GM08714 (cell line): ENCODE results near the gene DIAPH3.
A peak's percentile ranks its signal among the peaks of the same experiment; 100 is the strongest.
"Not testable (repeated sequence)": the region's sequence is repeated elsewhere in the genome, so short reads cannot be mapped to it uniquely, and the experiment has no call there.

Source experiments
- H3K4me3 ChIP-seq: fragments of 200-500 bp; sonication (Bioruptor generic); 2 replicates; pipeline ENCODE4 v1.5.1; 2014; ENCODE audit warnings: mild to moderate bottlenecking, low read length, inconsistent platforms
- ZNF274 ChIP-seq: IDR thresholded peaks from 2 replicates; pipeline ENCODE4 v1.6.1; 2012; ENCODE audit warnings: mild to moderate bottlenecking, low read depth, low read length

DIAPH3 gene, protein sequence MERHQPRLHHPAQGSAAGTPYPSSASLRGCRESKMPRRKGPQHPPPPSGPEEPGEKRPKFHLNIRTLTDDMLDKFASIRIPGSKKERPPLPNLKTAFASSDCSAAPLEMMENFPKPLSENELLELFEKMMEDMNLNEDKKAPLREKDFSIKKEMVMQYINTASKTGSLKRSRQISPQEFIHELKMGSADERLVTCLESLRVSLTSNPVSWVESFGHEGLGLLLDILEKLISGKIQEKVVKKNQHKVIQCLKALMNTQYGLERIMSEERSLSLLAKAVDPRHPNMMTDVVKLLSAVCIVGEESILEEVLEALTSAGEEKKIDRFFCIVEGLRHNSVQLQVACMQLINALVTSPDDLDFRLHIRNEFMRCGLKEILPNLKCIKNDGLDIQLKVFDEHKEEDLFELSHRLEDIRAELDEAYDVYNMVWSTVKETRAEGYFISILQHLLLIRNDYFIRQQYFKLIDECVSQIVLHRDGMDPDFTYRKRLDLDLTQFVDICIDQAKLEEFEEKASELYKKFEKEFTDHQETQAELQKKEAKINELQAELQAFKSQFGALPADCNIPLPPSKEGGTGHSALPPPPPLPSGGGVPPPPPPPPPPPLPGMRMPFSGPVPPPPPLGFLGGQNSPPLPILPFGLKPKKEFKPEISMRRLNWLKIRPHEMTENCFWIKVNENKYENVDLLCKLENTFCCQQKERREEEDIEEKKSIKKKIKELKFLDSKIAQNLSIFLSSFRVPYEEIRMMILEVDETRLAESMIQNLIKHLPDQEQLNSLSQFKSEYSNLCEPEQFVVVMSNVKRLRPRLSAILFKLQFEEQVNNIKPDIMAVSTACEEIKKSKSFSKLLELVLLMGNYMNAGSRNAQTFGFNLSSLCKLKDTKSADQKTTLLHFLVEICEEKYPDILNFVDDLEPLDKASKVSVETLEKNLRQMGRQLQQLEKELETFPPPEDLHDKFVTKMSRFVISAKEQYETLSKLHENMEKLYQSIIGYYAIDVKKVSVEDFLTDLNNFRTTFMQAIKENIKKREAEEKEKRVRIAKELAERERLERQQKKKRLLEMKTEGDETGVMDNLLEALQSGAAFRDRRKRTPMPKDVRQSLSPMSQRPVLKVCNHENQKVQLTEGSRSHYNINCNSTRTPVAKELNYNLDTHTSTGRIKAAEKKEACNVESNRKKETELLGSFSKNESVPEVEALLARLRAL

DNA sequence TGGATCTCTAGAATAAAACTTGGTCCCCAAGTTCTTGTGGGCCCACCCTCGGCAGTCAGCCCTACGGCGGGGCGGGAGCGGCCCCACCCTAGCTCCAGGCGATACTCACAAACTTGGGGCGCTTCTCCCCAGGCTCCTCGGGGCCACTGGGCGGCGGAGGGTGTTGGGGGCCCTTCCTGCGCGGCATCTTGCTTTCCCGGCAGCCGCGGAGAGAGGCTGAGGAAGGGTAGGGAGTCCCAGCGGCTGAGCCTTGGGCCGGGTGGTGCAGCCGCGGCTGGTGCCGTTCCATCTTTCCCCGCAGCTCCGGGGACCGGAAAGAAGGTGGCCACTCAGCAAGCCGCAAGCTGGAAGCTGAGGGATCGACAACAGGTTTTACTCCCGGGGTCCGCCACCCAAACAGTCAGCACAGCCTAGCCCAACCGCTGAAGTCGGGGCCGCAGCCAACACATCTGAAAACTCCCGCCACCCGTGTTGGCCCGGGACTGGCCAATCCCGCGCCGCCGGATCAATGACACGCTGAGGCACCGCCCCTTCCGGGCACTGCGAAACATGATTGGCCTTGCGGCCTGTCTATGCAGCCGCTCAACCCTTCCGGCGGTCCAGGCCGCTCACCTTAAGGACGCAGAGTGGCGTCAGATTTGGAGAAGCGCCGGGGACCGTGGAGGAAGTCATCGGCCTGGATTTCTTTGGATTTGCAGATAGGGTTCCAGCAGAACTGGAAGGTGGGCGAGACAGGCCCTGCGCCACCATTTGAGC, at the start of gene DIAPH3:
TSS of gene DIAPH3 (minus strand) at position 451 of the 756 bp plus-strand sequence. CDS start at position 289, 162 bp downstream.
- H3K4me3 ChIP-seq = peak within 1 kb of the TSS; percentile 95
- no peak for TF ChIP-seq ZNF274

DNA sequence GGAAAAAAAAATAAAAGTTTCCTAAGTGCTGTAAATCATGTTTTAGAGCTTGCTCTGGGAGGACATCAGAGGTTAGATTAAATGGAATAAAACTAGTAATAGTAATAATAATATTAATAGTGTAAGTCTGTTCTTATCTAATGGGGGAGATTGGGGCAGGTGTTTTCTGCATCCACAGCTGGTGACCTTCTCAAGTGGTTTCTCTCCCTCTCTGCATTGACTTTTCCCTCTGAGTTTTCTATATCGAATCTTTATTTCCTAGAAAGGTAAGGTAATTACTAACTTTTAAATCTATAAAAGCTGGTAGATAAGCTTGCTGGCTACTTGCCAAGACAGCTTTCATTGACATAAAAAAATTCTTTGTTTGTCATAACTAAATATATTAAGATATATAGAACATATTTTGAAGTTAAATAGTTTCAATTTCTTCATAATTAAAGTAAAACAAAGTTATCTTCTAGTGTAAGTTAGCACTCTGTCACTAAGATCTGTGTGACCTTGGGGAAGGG, 49.6 kb upstream of the DIAPH3 start:
- no peak overlapping the region for H3K4me3 ChIP-seq
- TF ChIP-seq ZNF274 = no peak

DNA sequence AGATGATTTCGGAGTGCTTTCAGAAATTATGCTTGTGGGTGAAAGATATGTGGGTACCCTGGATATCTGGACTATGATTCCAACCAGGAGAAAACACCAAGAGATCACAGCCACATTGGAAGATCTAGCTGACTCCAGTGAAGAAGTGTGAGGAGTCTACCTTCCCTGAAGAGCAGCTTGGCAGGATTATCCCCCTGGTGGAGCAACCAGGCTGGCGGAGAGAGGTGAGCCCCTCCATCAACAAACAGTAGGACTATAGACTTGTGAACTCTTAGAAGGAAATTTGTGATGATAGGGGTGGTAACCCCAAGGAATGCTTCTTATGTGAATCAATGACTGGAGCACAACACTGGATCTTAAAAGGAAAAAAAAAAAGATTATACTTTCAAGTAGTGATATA, 47.8 kb upstream of the DIAPH3 start:
- no peak for TF ChIP-seq ZNF274
- H3K4me3 ChIP-seq = no peak overlapping the region

DNA sequence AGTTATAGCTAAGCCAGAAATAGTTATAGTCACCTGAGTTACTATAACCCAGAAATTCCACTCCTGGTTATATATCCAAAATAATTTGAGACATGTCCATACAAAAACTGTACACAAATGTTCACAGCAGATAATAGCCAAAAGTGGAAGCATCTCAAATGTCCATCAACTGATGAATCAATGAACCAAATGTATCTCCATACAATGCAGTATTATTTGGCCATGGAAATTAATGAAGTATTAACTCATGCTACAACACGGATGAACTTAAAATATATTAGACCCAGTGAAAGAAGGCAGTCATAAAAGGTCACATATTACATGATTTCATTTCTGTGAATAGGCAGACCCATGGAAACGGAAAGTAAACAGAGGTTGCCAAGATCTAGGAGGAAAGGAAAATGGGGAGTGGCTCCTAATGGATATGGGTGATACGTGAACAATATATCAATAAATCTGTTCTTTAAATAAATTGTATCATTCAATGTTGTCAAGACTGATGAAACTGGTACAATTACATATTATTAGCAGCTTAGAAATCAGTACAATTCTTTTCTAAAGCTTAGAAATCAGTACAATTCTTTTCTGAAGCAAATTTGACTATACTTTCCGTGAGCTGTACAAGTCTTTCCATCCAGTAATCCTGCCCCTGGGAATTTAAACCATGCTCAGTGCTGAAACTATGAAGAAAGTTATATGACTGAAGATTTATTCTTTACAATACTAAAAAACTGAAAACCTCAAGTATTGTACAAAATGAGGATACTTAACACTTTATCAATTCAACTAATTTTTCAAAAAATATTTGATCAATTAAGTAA, 47.0 kb upstream of the DIAPH3 start:
- H3K4me3 ChIP-seq = no peak overlapping the region
- no peak for TF ChIP-seq ZNF274

DNA sequence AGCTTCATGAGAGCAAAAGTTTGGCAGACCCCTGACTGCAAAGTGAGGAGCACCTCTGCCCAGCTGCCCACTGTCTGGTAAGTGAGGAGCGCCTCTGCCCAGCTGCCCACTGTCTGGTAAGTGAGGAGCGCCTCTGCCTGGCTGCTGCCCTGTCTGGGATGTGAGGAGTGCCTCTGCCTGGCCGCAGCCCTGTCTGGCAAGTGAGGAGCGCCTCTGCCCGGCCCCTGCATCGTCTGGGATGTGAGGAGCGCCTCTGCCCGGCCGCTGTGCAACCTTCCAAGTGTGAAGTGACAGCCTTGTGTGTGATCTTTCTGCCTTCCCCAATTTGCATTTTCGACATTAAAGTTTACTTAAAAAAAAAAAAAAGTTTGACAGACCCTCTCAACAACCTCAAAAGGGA, 41.8 kb upstream of the DIAPH3 start:
- not testable (repeated sequence) for H3K4me3 ChIP-seq

DNA sequence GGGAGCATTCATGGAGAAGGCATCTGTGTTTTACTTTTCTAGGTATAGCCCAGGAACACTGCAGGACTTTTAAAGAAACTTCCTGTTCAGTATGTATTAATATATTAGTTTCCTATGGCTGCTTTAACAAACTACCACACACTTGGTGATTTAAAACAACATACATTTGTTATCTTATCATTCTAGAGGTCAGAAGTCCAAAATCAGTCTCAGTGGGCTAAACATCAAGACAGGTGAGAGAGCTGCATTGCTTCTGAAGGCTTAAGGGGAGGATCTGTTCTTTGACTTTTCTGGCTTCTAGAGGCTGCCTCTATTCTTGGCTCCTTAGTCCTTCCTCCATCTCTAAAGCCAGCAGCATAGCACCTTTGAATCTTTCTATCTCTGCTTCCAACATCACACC, 37.6 kb upstream of the DIAPH3 start:
- H3K4me3 ChIP-seq = no peak overlapping the region
- TF ChIP-seq ZNF274 = no peak

DNA sequence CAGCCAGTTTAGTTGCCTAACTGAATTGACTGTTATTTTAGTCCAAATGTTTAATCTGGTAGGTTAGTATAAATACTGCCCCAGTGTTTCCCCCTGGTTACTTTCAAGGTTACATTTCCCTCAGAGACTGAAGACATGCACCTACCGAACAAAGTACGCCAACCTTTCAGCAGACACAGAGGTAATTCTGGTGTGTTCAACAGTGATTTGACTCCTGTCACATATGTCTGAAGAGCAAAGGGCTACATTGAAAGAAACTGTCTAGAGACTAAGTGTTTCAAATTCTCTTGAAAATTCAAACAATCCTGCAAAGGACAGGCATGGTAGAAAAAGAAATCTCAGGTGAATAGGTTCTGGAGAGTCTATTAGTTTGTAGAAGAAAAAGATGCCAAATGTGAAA, 32.2 kb upstream of the DIAPH3 start:
- H3K4me3 ChIP-seq = not testable (repeated sequence)

DNA sequence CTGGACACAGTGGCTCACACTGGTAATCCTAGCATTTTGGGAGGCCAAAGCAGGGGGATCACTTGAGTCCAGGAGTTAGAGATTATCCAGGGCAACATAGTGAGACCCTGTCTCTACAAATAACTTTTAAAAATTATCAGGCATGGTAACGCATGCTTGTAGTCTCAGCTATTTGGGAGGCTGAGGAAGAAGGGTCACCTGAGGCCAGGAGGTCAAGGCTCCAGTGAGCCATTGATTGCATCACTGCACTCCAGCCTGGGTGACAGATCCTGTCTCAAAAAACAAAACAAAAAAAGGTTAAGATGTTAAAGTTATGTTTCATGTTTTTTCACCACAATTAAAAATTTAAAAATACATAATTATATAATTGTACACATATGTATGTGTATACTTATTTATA, 19.2 kb upstream of the DIAPH3 start:
- no peak for TF ChIP-seq ZNF274
- H3K4me3 ChIP-seq = no peak overlapping the region

DNA sequence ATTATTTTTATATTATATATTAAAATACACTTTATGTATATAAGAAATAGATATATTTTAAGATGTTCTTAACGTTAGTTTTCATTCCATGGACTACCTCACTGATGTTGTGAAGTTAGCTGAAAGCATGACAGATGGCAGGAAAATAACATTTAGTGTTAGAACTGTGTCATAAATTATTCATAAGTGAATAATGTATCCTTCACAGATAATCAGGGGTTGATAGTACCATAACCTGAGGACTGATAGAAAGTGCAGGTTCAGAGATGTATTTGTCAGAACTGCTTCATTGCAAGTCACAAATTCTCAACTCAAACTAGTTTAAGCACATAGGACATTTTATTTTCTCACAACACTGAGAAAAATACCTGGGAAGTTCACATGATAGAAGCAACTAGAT, 14.6 kb upstream of the DIAPH3 start:
- TF ChIP-seq ZNF274 = no peak
- H3K4me3 ChIP-seq = no peak overlapping the region

DNA sequence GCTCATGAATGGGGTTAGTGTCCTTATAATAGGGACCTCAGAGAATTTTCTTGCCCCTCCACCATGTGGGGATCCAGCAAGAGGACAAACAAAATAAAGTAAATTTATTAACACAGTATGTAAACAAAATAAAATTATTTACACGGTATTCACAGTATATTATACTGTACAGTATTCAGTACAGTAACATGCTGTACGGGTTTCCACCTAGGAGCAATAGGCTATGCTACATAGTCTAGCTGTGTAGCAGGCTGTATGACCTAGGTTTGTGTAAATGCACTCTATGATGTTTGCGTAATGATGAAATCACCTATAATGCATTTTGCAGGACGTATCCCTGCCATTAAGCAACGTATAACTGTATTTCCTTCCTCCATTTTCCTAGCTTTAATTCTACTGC, 11.8 kb upstream of the DIAPH3 start:
- no peak for TF ChIP-seq ZNF274
- H3K4me3 ChIP-seq = no peak overlapping the region

DNA sequence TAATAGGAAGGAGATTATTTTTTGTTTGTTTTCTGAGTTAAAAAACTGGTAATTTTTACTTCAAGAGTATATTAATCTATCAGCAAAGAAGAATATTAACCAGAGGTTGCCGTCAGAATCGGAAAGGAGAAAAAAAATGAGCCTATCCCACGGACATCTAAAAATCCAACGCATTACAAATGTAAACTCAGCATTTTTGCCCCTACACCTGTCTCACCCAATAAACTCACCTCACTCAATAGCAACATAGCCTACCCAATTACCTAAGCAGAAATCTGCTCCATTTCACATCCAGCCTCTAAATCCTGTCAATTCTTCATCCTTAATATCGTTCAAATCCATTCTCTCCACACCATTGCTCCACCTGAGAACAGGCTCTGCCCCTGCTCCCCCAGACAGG, 10.4 kb upstream of the DIAPH3 start:
- TF ChIP-seq ZNF274 = no peak
- H3K4me3 ChIP-seq = no peak overlapping the region

DNA sequence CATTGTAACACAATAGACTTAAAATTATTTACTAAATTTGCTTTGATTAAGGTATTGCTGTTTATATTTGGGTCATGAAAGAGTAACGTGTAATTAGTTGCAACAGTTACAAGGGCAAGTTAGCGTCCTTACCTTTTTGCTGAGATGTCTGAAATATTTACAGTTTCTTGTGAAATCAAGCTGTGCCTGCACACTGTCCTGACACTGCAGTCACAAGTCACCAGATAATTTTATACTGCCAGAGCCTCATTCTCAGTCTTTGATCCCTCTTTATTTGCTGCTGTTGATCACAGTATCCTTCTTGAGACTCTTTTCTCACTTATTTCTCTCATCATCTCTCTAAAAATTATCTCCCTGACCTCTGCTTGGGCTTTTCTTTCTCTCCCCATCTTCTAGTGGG, 8.4 kb upstream of the DIAPH3 start:
- no peak for TF ChIP-seq ZNF274
- H3K4me3 ChIP-seq = no peak overlapping the region

DNA sequence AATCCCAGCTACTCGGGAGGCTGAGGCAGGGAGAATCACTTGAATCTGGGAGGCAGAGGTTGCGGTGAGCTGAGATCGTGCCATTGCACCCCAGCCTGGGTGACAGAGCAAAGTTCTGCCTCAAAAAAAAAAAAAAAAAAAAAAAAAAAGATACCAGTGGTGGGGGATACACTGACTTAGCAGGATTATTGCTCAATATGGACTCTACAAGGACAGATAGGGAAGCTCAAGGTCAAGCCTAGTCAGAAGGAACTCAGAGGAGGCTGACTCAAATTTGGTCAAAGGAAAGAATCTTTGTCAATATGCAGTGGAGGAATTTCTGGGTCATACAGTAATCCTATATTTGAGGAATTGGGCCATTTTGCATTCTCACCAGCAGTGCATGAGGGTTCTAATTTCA, 6.7 kb upstream of the DIAPH3 start:
- TF ChIP-seq ZNF274 = no peak
- H3K4me3 ChIP-seq = no peak overlapping the region
